Heart left ventricle (tissue), 13 donors: Measurements from ENCODE around the gene CCDC154.

Experiments
- POLR2A ChIP-seq, 2 donors: fragments of 450-650 bp; IDR thresholded peaks; one replicate each; pipeline ENCODE4 v1.6.1; 2017; ENCODE audit warnings: antibody characterized with exemption in 2 of 2, mild to moderate bottlenecking in 2 of 2, moderate library complexity in 2 of 2
- TF ChIP-seq, protein P1 (sequence below), 12 donors: fragments of 200-600 bp; sonication (generic) in 4 of 12; IDR thresholded peaks; one replicate each; pipeline versions ENCODE4 v1.5.0 to v1.8.0; 2018 to 2022; ENCODE audit warnings: antibody characterized with exemption in 12 of 12, mild to moderate bottlenecking in 5 of 12
- donor health status: ischemic (EF 13 %, LVEDD 7.1; RV severe dilation, severe dysfunction).
- donor health status: DM: no; HTN: yes; CAD: no.
- donor health status: DM: no; HTN: no; CAD: no.
- donor health status: ischemic (EF 25% LVEDD 6.9; RV normal size, moderate dysfunction).
- donor health status: ischemic (EF 25% LVEDD 5.7; RV mildly dilated, moderate dysfunction).
- donor health status: ischemic (EF 35%, LVEDD 5.7; RV mildly dilated, moderate dysfunction).
- donor health status: nonischemic (EF 11% LVEDD 7.7; RV severe dilation, severe dysfunction).
- donor health status: DM: yes; HTN: yes; CAD: no.
- donor health status: PGD.
- donor health status: ischemic (EF 29% LVEDD 5.4; RV normal size, mild dysfunction).
- donor health status: nonischemic (EF 23%, LVEDD 6.1; RV moderate dilation, normal function).

DNA sequence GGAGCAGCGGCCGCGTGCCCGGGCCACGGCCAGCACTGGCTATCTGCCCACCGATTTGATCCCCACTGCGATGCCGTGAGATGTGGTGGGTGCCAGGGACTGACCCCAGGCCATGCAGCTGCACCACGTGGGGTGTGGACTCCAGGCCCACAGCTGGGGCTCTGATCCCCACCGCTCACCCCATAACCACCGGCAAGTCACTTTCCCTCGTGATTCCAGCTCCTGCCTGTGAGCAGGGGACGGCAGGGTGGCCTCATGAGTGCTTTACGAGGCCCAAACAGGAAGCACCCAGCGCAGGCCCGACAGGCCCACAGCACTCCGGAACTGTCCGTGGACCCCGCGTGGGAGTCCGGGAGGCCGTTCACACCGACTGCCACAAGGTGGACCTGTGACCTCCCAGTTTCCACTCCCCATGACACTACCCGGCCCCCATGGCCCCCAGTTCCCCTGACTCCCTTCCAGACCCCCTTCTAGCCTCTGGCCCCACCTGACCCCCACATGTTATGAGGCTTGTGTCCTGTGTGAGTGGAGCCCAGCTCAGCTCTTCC lies 43.8 kb upstream of the CCDC154 start:
- TF ChIP-seq, protein P1, sequence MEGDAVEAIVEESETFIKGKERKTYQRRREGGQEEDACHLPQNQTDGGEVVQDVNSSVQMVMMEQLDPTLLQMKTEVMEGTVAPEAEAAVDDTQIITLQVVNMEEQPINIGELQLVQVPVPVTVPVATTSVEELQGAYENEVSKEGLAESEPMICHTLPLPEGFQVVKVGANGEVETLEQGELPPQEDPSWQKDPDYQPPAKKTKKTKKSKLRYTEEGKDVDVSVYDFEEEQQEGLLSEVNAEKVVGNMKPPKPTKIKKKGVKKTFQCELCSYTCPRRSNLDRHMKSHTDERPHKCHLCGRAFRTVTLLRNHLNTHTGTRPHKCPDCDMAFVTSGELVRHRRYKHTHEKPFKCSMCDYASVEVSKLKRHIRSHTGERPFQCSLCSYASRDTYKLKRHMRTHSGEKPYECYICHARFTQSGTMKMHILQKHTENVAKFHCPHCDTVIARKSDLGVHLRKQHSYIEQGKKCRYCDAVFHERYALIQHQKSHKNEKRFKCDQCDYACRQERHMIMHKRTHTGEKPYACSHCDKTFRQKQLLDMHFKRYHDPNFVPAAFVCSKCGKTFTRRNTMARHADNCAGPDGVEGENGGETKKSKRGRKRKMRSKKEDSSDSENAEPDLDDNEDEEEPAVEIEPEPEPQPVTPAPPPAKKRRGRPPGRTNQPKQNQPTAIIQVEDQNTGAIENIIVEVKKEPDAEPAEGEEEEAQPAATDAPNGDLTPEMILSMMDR (IDR thresholded peaks at IDR 0.05): no peak
- no peak for TF ChIP-seq POLR2A (IDR thresholded peaks at IDR 0.05)
